ENCODE measurements around the gene KCTD3. TPM values are rescaled to one million over a fixed set of nuclear protein-coding genes. Genes with fewer than 3 reads are reported as not detected.

The KCTD3 gene
- total RNA-seq, 1 experiment from 2014 or later, result 46.7 TPM

GRCh38 chr1:215539803-215540570 is 27.1 kb upstream of the KCTD3 start:
- Histone ChIP-seq H3K9me2 (ENCODE audit: insufficient read depth) (no peaks in the 10 kb centered on the region), H3K27ac (ENCODE audit: low read depth, low read length) (no peak overlapping the region), H3K79me2 (ENCODE audit: insufficient read depth, low read length) (no peaks in the 10 kb centered on the region), H4K20me1 (ENCODE audit: insufficient read depth) (no peaks in the 10 kb centered on the region), H2AFZ (ENCODE audit: low read depth, low read length, poor library complexity, severe bottlenecking) (no peak overlapping the region), H3K4me3 (replicated peaks in 1 of 2; ENCODE audit: low read depth in 1 of 2, low read length in 2 of 2) (no peak overlapping the region), H3K9me3 (ENCODE audit: control insufficient read depth in 1 of 2, insufficient read depth in 1 of 2, low read depth in 1 of 2, low read length in 2 of 2) (peaks cover 0 to 5% of the 10 kb centered on the region in 2 experiments; a peak in 1 of 4 replicates), H3K36me3 (ENCODE audit: control insufficient read depth in 1 of 2, insufficient read depth in 2 of 2, low read length in 2 of 2) (no peaks in the 10 kb centered on the region), H3K27me3 (ENCODE audit: insufficient read depth, low read length) (no peaks in the 10 kb centered on the region), H3K4me2 (ENCODE audit: low read length) (no peak overlapping the region), H3K4me1 (ENCODE audit: control insufficient read depth in 1 of 2, insufficient read depth in 2 of 2, low read length in 2 of 2) (no peaks in the 10 kb centered on the region), H3K9ac (ENCODE audit: low read length) (no peak overlapping the region)
- ChIA-PET RAD21 (ENCODE audit: low non-redundant PET in 1 of 2, low total read pairs in 2 of 2, uncharacterized antibody in 2 of 2, unreplicated experiment in 2 of 2) (no interaction called here), CTCF (interaction anchor here (1.4 kb wide), 1 partner anchor 13 kb away, joined by 3 read pairs; no protein-coding TSS in a partner anchor), POLR2A (interaction anchor here (0.9 kb wide), 1 partner anchor 27 kb away, joined by 3 read pairs; the partner anchor contains the start of gene KCTD3)
- DNase-seq (ENCODE audit: low read depth, low spot score) (no peak), ATAC-seq (no peak)
- TF ChIP-seq POLR2A (IDR thresholded peaks at IDR 0.05; ENCODE audit: borderline replicate concordance, extremely low read depth, insufficient read depth, insufficient read length) (no peak), ELF1 (IDR thresholded peaks at IDR 0.05; ENCODE audit: borderline replicate concordance, low read depth) (no peak), CBX3 (IDR thresholded peaks at IDR 0.05; ENCODE audit: low read depth) (no peak), ZBTB33 (IDR thresholded peaks at IDR 0.05; ENCODE audit: extremely low read depth, insufficient replicate concordance, low read length) (no peak), CEBPB (IDR thresholded peaks at IDR 0.05; ENCODE audit: low read depth) (no peak), EZH2 (IDR thresholded peaks at IDR 0.05) (no peak), ATF3 (IDR thresholded peaks at IDR 0.05) (no peak), ZFX (IDR thresholded peaks at IDR 0.05) (no peak), FOSL1 (IDR thresholded peaks at IDR 0.05; ENCODE audit: low read depth) (no peak), EGR1 (IDR thresholded peaks at IDR 0.05; ENCODE audit: low read depth) (no peak), ZNF274 (IDR thresholded peaks at IDR 0.05; ENCODE audit: low read depth, low read length) (no peak), RAD21 (IDR thresholded peaks at IDR 0.05; ENCODE audit: low read depth) (no peak)
- TF ChIP-seq, protein P1, sequence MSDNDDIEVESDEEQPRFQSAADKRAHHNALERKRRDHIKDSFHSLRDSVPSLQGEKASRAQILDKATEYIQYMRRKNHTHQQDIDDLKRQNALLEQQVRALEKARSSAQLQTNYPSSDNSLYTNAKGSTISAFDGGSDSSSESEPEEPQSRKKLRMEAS (IDR thresholded peaks at IDR 0.05), result no peak
- no TSS peak for BruUV-seq (replicated peaks)
- intact Hi-C loops (cut with micrococcal nuclease), result no loop called here
